GM19328 (cell line): ENCODE data around the gene TST.

Experiments used
- ATAC-seq: cut with Tn5 transposase; IDR thresholded peaks from one replicate; pipeline ENCODE4 v1.9.1; 2021; ENCODE audit warnings: mild to moderate bottlenecking, moderate library complexity; ENCODE audit not compliant: unreplicated experiment

TST gene

DNA sequence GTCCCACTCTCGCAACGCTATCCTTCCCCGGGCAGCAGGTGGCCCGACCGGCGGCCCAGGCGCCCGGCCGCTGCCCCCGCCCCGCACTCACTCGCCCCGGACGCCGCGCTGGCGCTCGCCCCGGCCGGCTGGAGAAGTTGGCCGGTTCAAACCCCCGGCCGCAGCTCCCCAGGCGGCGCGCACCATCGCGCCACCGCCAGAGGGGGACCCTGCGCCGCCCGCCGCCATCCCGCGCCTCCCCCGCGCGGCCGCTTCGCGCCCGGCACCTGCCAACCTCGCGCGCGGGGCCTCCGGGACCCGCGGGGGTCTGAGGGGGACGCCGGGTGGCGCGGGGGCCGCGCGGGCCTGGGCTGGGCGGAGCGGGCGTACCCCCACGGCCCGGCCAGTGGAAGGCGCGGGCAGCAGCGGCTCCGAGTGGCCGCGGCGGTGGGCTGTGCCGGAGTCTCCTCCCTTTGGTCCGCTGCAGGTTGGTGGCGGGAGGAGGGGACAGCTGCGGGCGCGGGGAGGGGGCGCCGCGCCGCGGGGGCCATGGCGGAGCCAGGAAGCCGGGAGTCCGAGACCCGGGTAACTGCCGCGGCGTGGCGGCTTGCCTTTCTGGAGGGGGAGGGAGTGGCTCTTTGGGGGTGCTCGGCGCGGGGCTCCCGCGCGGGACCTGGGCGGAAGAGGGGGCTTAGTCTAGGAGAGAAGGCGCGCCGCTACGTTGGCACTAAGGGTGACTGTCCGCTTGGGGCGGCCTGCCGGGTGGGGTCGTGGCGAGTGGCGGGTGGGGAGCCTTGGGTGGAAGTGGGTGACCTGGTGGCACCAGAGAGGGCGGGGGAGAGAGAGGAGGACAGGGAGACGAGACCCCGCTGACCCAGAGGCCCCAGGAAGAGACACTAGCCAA is at the start of gene TST, which contains the start of gene MPST:
Gene TST, minus strand, starts transcription at position 139 of the 883 bp plus-strand sequence. CDS start 715 bp downstream, outside the sequence.
Gene MPST, plus strand, starts transcription at position 434 of the 883 bp plus-strand sequence. Its CDS starts 95 bp downstream, at position 529.
- peak; percentile 56 for ATAC-seq

DNA sequence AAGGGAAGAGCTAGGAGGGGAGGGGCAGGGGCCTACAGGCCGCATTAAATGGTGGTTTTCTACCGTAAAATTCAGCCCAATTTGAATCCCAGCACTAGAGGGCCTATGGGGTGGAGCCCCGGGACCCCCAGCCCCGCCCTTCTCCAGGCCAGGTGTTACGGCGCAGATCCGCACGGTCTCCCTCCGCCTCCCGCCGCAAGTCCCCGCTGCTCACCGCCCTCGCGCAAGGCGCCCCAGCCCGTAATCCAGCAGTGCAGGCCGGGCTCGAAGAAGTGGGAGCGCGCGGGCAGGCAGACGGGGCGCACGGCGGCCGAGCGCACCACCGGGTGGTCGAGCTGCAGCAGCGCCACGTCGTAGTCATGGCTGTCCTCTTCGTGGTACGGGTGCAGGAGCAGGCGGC is 49.6 kb upstream of the TST start:
- no peak for ATAC-seq

DNA sequence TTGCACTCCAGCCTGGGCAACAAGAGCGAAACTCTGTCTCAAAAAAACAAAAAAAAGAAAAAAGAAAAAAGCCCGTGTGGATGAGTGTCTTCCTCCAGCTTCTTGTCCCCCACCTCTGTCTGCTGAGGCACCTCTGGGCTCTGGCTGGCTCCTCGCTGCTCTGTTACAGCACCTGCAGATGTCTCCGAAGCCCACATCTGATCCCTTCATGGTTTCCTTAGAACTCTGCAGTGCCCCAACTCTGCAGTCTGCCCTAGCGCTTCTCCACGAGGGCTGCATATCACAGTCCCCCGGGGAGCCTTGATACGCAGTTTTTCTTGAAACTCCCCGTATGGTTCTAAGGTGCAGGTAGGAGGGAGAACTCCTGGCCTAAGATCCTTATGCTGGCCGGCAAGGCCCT is 48.2 kb upstream of the TST start:
- no peak for ATAC-seq

DNA sequence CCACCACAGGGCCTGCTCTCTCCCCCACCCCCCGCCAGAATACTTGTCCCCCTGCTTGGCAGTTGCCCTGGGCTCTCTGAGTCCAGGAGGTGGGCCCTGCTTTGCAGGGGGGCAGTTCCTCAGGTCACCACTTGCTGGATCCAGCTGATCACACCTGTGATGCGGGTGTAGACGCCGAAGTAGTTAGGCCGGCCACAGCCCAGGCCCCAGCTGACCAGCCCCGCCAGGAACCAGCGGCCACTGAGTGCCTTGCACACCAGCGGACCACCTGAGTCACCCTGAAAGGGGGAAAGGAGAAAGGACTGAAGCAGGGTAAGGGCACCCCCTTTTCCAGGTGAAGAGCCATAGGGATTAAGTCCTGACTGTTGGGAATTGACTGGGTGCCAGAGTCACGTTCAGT is 46.7 kb upstream of the TST start:
- no peak for ATAC-seq

DNA sequence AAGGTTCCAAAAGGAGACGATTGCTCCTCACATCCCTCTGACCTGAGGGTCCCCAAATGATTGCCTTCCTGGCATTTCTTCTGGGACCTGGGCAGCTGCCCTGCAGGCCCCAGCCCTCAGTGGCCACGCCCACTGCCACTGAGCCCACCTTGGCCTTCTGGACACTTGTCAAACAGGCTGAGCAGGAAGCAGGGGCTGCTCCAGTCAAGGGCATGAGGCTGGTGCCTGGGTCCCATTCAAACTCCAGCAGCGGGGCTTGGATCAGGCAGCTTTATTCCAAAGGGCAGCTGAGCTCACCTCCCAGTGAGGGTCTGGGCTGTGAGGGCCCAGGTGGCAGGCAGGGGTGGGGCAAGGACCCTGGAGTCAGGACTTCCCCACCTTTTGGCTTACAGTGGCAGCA is 45.9 kb upstream of the TST start:
- ATAC-seq, result no peak

DNA sequence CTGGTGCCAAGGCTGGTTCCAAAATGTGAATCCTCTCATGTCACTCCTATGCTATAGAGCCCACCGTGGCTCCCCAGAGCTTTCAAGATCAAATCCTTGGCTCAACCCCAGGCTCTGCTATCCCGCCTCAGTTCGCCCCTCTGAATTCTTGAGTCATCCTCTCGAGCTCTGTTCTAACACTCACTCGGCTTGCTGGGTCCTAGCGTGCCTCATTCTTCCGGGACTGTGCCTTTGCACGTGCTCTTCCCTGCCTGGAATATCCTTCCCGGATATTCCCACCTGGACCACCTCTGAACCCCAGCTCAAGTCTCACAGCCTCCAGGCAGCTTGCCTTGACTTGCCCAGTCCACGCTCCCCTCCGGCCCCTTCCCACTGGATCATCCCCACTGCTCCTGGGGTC is 45.3 kb upstream of the TST start:
- ATAC-seq, result no peak

DNA sequence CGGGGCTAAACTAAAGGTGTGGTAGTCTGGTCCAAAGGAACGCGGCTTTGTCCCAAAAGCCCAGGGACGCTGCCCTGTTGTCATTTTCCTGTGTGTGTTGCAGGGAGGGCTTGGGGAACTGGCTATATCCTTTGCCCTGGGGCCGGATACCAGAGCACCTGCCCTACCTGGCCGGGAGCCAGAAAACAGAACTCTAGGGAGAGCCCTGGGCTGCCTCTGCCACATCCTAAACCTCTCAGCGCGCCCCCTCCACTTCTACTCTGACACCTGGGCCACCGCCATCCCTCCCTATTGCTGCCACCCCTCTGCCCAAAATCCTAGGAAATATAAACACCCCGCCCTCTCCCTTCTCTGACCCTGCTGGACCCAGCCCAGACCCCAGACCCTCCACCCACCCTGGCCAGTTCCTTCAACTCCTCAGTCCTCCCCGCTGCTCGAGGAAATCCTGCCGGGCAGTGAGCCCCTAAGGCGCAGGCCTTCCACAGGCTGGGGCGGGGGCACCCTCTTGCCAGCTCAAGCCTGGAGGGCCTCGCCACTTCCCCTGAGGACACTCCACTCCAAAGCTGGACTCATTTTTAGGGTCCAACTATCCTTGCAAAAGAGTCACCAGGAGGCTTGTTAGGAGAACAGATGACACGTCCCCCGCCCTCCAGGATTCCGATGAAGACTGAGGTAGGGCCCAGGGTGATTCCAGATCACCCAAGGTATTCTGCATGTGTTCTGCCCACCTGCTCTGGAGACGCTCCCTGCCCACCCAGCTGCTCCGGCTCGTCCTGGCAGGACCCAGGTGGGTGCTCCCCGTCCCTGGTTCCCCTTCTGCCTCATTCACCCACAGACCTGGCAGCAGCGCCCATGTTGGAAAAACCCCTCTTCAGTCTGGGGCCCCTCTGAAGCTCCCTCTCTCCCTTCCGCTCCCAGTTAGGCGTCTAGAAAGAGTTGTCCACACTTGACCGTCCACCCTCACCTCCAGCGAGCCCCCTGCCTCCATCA is 44.5 kb upstream of the TST start:
- no peak for ATAC-seq

DNA sequence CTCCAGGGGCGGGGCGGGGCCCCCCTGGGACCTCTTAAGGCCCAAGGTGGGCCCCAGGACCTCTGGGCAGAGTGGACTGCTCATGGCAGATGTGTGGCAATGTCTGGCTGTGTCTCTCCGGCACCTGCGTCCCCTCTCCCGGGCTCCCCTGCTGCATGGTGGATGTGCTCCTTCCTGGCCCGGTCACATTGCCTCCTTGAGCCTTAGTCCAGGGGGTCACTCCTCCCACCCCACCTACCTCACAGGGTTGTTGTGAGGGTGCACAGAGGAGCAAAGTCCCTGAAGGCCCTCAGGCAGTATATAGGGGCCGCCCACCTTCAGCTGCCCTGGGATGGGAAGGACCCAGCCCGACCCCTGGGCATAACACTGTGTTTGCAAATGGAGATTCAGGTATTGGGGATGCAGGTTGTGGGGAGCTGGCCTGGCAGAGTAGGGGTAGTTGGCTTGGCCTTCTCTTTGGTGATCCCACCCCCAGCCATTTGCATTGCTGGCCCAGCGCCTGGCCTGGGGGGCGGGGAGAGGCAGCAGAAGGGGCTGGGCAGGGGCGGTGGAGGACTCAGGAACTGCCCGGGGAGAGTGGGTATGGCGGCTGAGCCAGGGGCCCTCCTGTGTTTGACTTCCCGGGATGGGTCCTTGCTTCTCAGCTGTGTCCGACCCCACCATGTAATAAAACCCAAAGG is 43.6 kb upstream of the TST start:
- no peak for ATAC-seq

DNA sequence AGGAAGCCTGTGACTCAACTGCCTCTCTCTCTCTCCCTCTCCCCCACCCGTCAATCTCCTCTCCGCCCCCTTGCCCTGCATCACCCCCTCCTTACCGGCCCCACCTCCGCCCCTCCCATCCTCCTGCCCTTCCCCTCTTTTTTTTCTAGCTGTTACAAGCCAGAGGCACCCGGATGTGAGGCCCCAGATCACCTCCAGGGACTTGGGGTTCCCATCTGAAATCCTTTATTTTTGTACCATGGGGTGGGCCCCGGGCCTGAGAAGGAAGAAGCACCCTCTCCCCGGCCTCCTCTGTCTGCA is 43.1 kb upstream of the TST start:
- ATAC-seq, result no peak

DNA sequence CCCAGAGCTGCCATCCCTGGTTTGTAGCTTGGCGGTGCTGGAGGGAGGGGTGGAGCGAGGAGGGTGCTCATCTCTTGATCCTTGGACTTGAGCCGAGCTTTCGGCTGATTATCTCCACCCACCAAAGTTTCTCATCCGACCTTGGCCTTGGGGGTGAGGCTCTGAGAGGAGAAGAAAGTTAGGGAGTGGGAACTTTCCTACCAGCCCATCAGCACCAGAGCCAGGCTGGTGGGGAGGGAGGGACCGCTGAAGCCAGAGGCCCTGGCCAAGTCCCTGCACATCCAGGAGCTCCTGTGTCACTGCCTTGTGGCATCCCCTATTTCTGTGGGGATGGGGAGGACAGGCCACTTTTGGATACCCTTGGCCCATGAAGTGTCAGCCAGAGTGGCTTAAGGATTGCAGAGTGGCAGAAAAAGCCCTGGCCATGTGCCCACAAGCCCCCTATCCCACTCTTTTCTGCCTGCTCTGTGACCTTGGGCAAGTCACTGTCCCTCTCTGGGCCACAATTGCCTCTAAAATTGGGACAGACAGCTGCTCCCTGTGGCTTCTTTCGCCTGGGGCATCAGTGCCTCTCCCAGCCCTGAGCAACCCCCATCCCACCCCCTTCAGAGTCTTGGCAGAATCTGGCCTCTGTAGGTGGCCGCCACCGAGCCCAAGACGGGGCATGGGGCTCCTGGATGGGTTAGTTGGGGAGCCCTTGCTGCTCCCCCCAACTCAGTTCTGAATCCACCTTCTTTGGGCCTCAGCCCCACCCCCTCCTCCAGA is 42.5 kb upstream of the TST start:
- ATAC-seq, result no peak

DNA sequence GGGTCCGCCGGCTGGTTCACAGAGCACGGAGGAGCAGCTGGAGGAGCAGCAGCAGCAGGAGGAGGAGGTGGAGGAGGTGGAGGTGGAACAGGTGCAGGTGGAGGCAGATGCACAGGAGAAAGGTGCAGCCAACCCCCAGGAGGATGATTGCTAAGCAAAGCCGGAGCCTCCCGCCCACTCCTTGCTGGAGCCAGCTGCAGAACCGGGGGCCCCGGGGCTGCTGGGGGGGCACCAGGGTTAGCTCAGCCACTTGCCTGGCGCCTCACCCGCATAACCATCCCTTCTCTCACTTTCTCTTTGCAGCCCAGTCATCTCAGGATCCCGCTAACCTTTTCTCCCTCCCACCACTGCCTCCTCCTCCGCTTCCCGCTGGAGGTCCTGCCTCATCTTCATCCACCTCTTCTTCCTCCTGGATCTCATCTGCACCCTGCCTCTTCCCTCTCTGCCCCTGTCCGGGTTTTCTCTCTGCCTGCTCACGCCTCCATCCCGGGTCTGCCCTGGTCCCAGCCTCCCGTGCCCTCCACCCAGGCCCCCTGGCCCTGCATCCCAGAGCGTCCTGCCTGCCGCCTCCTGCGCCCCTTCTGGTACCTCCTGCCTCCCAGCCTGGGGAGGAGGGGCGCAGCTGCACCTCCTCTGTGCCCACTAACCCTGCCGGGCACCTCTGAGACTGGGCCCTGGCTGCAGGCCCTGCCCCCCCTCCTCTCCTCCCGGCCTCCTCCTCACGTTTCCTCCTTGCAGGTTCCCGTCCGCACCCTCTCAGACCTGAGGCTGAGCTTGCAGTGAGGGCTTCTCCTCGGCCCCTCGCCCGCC is 41.8 kb upstream of the TST start:
- ATAC-seq, result no peak

DNA sequence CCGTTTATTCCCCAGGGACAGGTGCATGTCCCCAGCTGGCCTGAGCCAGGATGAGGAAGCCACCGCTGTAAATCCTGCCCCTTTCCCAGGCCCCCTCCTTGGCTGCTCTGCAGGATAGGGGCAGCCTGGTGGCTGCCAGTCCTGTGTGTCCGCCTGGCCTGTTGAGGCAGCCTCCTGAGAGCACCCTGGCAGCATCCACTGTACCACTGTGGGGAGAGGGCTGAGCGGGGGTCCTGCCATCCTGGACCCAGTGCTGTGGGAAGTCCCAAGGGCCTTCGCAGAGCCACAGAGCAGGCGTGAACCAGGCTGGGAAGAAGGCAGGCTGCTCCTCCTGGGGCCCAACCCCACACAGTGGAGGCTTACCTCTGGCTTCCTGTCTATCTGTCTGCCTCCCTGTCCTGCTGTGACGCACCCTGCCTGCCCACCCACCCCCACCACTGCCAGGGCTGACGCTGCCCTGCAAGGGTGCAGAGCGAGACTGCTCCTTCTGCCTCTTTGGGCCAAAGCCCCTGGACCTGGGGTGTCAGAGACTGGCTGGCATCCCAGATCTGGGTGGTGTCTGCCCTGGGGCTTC is 40.7 kb upstream of the TST start:
- no peak for ATAC-seq

DNA sequence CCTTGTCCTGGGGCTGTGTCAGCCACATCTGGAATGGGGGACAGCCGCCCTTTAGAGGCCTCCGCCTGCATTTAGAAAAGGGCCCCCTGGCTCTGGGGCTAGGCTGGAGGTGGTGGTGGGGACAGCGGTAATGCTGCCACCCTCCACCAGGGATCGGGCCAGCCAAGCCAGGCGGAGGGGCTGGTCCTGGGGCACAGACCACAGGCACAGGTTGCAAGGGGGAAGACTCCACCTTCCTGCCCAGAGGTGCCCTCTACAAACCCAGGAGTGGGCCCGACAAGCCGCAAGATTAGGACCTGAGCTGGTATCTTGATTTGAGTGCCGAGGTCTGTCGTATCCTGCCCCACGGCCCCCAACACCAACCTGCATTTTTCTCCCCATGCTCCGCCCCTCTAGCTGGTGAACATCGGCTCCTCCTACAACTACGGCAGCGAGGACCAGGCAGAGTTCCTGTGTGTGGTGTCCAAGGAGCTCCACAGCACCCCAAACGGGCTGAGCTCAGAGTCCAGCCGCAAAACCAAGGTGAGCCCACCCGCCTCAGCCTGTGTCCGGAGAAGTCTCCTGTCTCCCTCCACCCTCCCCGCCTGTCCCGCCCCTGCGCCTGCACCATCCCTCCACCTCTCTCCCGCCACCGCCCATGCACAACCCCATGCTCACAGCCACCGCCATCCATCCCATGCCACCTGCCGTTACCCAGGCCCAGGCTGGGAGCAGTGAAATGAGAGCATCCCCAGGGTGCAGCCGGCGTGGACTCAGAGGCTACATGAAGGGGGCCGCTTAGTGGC is 39.9 kb upstream of the TST start:
- no peak for ATAC-seq

DNA sequence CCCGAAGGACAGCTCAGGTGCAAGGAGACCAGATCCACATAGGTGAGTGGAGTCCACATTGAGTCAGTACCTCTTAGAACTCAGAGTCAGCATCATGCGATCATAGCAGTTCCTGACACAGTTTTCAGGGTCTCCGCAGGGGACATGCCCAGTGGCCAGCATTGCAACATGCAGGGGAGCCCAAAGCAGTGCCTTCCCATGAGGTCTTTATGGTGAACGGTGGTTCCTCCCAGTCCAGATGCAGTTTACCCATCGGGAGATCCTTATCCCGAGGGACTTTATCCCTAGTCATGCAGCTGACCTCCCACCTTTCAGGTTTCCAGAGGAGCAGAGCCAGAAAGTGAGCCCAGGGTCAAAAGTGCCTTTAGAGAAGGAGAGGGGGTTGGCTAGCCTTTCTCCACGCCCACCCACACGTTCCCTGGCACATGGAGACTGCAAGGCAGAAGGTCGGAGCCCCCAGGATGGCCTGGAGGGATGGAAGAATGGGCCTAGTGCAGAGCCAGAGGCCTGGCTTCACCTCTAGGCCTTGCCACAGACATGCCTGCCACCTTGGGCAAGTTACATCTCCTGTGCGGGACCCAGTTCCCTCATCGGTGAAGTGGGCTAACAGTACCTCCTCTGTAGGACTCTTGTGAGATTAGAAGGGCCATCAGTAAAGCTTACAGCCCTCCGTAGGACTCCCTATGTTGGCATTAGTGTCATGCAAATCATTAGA is 38.7 kb upstream of the TST start:
- ATAC-seq, result no peak

DNA sequence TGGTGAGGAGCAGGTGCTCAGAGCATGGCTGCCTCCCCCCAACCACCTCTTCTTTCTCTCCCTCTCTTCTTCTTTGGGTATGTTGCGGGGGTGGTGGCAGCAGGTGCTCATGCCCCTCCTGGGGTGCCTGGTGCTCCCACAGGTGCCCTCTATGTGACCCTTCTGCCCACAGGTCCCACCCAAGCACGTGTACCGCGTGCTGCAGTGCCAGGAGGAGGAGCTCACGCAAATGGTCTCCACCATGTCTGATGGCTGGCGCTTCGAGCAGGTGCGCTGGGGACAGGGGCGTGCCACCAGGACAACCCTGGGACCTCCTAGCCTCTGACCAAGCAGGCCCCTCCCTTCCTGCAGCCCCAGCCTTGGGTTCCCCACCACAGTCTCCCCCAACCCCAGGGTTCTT is 38.0 kb upstream of the TST start:
- ATAC-seq, result no peak

DNA sequence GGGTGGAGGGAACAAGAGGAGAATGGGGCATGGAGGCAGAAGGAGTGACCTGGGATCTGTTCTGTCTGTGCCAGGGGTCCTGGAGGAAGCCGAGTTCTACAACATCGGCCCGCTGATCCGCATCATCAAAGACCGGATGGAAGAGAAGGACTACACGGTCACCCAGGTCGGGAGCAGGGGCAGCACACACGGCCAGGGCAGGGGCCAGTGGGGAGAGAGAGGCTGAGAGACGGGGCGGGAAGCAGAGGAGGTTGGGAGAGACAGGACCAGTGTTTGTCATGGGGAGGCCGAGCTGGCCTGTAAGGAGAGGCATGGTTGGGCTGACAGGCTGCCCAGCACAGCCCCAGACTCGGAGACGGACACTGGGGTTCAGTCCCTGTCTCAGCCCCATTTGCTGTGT is 37.0 kb upstream of the TST start:
- ATAC-seq, result no peak

DNA sequence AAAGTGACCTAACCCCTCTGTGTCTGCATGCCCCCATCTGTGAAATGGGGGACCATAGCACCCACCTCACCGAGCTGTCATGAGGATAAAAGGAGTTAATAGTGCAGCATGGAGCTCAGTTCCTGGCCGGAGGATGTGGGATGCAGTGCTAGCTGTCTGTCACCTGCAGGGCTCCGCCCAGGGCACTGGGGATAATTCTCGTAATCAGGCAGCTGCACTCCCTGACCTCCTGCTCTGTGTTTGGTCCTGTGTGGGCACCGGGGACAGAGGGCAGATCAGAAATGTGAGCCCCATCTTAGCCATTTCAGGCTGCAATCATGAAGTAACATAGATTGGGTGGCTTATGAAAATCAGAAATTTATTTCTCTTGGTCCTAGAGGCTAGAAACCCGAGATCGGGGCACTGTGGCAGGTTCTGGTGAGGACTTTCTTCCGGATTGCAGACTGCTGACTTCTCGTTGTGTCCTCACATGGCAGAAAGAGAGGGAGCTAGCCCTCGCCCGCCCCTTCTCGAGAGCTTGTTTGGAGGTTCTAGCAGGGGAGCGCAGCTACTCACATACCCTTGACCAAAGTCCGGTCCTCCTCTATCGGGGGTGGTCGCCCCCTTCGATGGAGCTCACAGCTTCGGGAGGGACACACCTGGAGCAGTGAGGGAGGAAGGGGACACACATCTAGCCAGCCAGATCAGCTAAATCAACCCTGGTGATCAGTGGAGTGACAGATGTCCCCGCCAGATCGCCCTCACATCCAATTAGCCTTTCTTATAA is 35.5 kb upstream of the TST start:
- no peak for ATAC-seq
